OCI-LY3 (cell line): ENCODE data around the gene TMCC2.

ENCODE experiments used
- H2AFZ ChIP-seq: fragments of 200-600, 300-600 bp; shearing (Covaris generic); 2 replicates; pipeline ENCODE4 v1.6.0; 2014; ENCODE audit warnings: antibody characterized with exemption, low read depth, low read length
- H3K27ac ChIP-seq: fragments of 200-600, 300-600 bp; sonication (generic); 2 replicates; pipeline ENCODE4 v1.5.1; 2014; ENCODE audit warnings: mild to moderate bottlenecking, low read length, moderate library complexity, mixed read lengths
- H3K27me3 ChIP-seq: fragments of 200-600, 300-600 bp; sonication (generic); 2 replicates; pipeline ENCODE4 v1.6.1; 2014; ENCODE audit warnings: low read depth, low read length, mixed read lengths
- H3K36me3 ChIP-seq: fragments of 200-600, 300-600 bp; sonication (generic); replicated peaks from 2 replicates; pipeline ENCODE3; 2014; ENCODE audit warnings: low read depth, low read length, mixed read lengths
- H3K4me1 ChIP-seq: fragments of 300-600, 200-600 bp; sonication (generic); 2 replicates; pipeline ENCODE4 v1.6.1; 2014; ENCODE audit warnings: low read length, mixed read lengths
- H3K4me2 ChIP-seq: fragments of 200-600, 300-600 bp; sonication (generic); 2 replicates; pipeline ENCODE4 v1.6.1; 2014; ENCODE audit warnings: low read length, mixed read lengths
- H3K4me3 ChIP-seq: fragments of 300-600, 200-600 bp; sonication (generic); 2 replicates; pipeline ENCODE4 v1.5.1; 2014; ENCODE audit warnings: antibody characterized with exemption, mild to moderate bottlenecking, low read length, moderate library complexity
- H3K79me2 ChIP-seq: fragments of 300-600, 200-600 bp; shearing (Covaris generic); 2 replicates; pipeline ENCODE4 v1.6.1; 2014; ENCODE audit warnings: mild to moderate bottlenecking, low read length, mixed read lengths
- H3K9ac ChIP-seq: fragments of 300-600, 200-600 bp; shearing (Covaris generic); 2 replicates; pipeline ENCODE4 v1.6.0; 2014; ENCODE audit warnings: mild to moderate bottlenecking, low read length, moderate library complexity
- H3K9me3 ChIP-seq: fragments of 200-600, 300-600 bp; shearing (Covaris generic); 2 replicates; pipeline ENCODE4 v1.6.1; 2014; ENCODE audit warnings: low read length, mixed read lengths; ENCODE audit not compliant: insufficient read depth
- H4K20me1 ChIP-seq: fragments of 200-600, 300-600 bp; sonication (generic); 2 replicates; pipeline ENCODE4 v1.6.1; 2016; ENCODE audit warnings: low read length, mixed read lengths; ENCODE audit not compliant: insufficient read depth
- CTCF ChIP-seq: fragments of 200-600, 300-600 bp; sonication (generic); IDR thresholded peaks from 2 replicates; pipeline ENCODE4 v1.5.1; 2014; ENCODE audit warnings: antibody characterized with exemption, low read length, low read depth
- EZH2phosphoT487 ChIP-seq: fragments of 200-600 bp; shearing (Covaris generic); IDR thresholded peaks from 2 replicates; pipeline ENCODE4 v1.6.1; 2018; ENCODE audit warnings: antibody characterized with exemption, mixed run types, low read depth

TMCC2 gene

GRCh38 chr1:205192287-205192686, 35.5 kb upstream of the TMCC2 start:
- no peak overlapping the region for H2AFZ ChIP-seq
- peaks cover 7% of the 10 kb centered on the region for H3K4me1 ChIP-seq
- H3K4me2 ChIP-seq, result no peak overlapping the region
- no peak overlapping the region for H3K9ac ChIP-seq
- peaks cover 3% of the 10 kb centered on the region for H3K36me3 ChIP-seq
- TF ChIP-seq EZH2phosphoT487, result no peak
- TF ChIP-seq CTCF, result no peak
- no peaks in the 10 kb centered on the region for H3K9me3 ChIP-seq
- peaks cover 23% of the 10 kb centered on the region for H3K79me2 ChIP-seq
- H3K27me3 ChIP-seq, result no peaks in the 10 kb centered on the region
- peaks cover 39% of the 10 kb centered on the region; the same call in 1 of the 2 replicates for H4K20me1 ChIP-seq
- H3K4me3 ChIP-seq, result no peak overlapping the region
- H3K27ac ChIP-seq, result no peak overlapping the region

- Histone ChIP-seq H4K20me1 (peaks cover 12% of the 10 kb centered on the region; the same call in 1 of the 2 replicates), H3K9me3 (no peaks in the 10 kb centered on the region), H3K4me2 (no peak overlapping the region), H3K27me3 (no peaks in the 10 kb centered on the region), H3K4me1 (no peaks in the 10 kb centered on the region), H3K9ac (no peak overlapping the region), H3K4me3 (no peak overlapping the region), H3K79me2 (peaks cover 14% of the 10 kb centered on the region), H3K36me3 (no peaks in the 10 kb centered on the region), H2AFZ (no peak overlapping the region), H3K27ac (no peak overlapping the region)
- TF ChIP-seq CTCF (no peak), EZH2phosphoT487 (no peak)
These were observed 28.4 kb upstream of the TMCC2 start for GRCh38 chr1:205199090-205199930.

- H3K79me2 ChIP-seq, result peaks cover 14% of the 10 kb centered on the region
- H4K20me1 ChIP-seq, result peaks cover 17% of the 10 kb centered on the region; the same call in 1 of the 2 replicates
- no peak overlapping the region for H2AFZ ChIP-seq
These were observed 27.8 kb upstream of the TMCC2 start for GRCh38 chr1:205199931-205200299.

More at GRCh38 chr1:205199931-205200299, 27.8 kb upstream of the TMCC2 start:
- no peaks in the 10 kb centered on the region for H3K4me1 ChIP-seq
- no peaks in the 10 kb centered on the region for H3K27me3 ChIP-seq
- TF ChIP-seq EZH2phosphoT487 (no peak), CTCF (no peak)
- H3K9ac ChIP-seq, result no peak overlapping the region
- no peaks in the 10 kb centered on the region for H3K9me3 ChIP-seq
- H3K4me3 ChIP-seq, result no peak overlapping the region
- H3K27ac ChIP-seq, result no peak overlapping the region
- H3K4me2 ChIP-seq, result no peak overlapping the region
- H3K36me3 ChIP-seq, result no peaks in the 10 kb centered on the region
